ENCODE data around the gene IL12RB2. TPM values are rescaled to one million over a fixed set of nuclear protein-coding genes. Genes with fewer than 3 reads are reported as not detected.

Gene IL12RB2
- total and polyA plus RNA-seq, 2 donors (not counting 1 experiment from before 2014, with no cell fraction given): 0.67 TPM; not detected in 1

GRCh38 chr1:67383999-67384638, 76.4 kb downstream of the IL12RB2 start:
- WGBS (ENCODE audit: insufficient coverage): 100% methylated on average over 1 of the region's 2 CpGs
- Histone ChIP-seq H3K4me2 (replicated peaks; ENCODE audit: low read depth, low read length, poor library complexity, severe bottlenecking) (no peak overlapping the region), H2AFZ (ENCODE audit: insufficient read depth, low read depth, low read length, poor library complexity, severe bottlenecking) (no peak overlapping the region), H3K27ac (ENCODE audit: low read length in 2 of 2) (no peak overlapping the region), H3K79me2 (ENCODE audit: control insufficient read depth, insufficient read depth, low read length) (no peaks in the 10 kb centered on the region), H3K36me3 (replicated peaks in 1 of 2; ENCODE audit: control extremely low read depth in 1 of 2, control insufficient read depth in 1 of 2, extremely low read depth in 1 of 2, insufficient read depth in 2 of 2, low read length in 1 of 2) (no peaks in the 10 kb centered on the region), H3K4me1 (ENCODE audit: control insufficient read depth in 2 of 2, insufficient read depth in 2 of 2, low read length in 2 of 2) (no peaks in the 10 kb centered on the region), H3K27me3 (replicated peaks in 1 of 4; ENCODE audit: control extremely low read depth in 1 of 4, control insufficient read depth in 3 of 4, insufficient read depth in 4 of 4, low read length in 3 of 4) (no peaks in the 10 kb centered on the region), H3K4me3 (ENCODE audit: control extremely low read depth in 1 of 5, extremely low read depth in 1 of 5, insufficient read depth in 1 of 5, low read depth in 2 of 5, low read length in 4 of 5) (no peak overlapping the region), H3K9me3 (ENCODE audit: control extremely low read depth in 1 of 3, control insufficient read depth in 2 of 3, insufficient read depth in 1 of 3, low read length in 2 of 3) (peaks cover 2 to 22% (median 10%) of the 10 kb centered on the region in 3 donors), H3K9ac (ENCODE audit: low read length) (no peak overlapping the region), H4K20me1 (ENCODE audit: control insufficient read depth, insufficient read depth, low read length, poor library complexity, severe bottlenecking) (no peaks in the 10 kb centered on the region)
- Mint-ChIP-seq H3K9me3 (ENCODE audit: insufficient read depth) (peaks cover 28% of the 10 kb centered on the region), H3K4me1 (no peaks in the 10 kb centered on the region), H3K27me3 (no peaks in the 10 kb centered on the region), H3K27ac (no peak overlapping the region), H3K4me3 (no peak overlapping the region)
- DNase-seq (no peak), ATAC-seq (ENCODE audit: low read depth) (no peak)
- CTCF ChIA-PET: no interaction called here
- intact Hi-C loops (cut with micrococcal nuclease): no loop called here
- POLR2A ChIA-PET: no interaction called here
- no peak for TF ChIP-seq EZH2 (IDR thresholded peaks at IDR 0.05; ENCODE audit: borderline replicate concordance, insufficient read depth, low read depth, low read length, poor library complexity, severe bottlenecking)
- TF ChIP-seq CTCF (IDR thresholded peaks at IDR 0.05): no peak

GRCh38 chr1:67390041-67390887, 82.6 kb downstream of the IL12RB2 start:
- Mint-ChIP-seq H3K27me3 (no peaks in the 10 kb centered on the region), H3K27ac (no peak overlapping the region), H3K4me1 (no peaks in the 10 kb centered on the region), H3K4me3 (no peak overlapping the region), H3K9me3 (ENCODE audit: insufficient read depth) (peaks cover 2% of the 10 kb centered on the region)
- Histone ChIP-seq H4K20me1 (ENCODE audit: control insufficient read depth, insufficient read depth, low read length, poor library complexity, severe bottlenecking) (no peaks in the 10 kb centered on the region), H3K9me3 (ENCODE audit: control extremely low read depth in 1 of 3, control insufficient read depth in 2 of 3, insufficient read depth in 1 of 3, low read length in 2 of 3) (peaks cover 0 to 3% (median 0%) of the 10 kb centered on the region in 3 donors), H3K9ac (ENCODE audit: low read length) (no peak overlapping the region), H3K79me2 (ENCODE audit: control insufficient read depth, insufficient read depth, low read length) (no peaks in the 10 kb centered on the region), H2AFZ (ENCODE audit: insufficient read depth, low read depth, low read length, poor library complexity, severe bottlenecking) (no peak overlapping the region), H3K4me1 (ENCODE audit: control insufficient read depth in 2 of 2, insufficient read depth in 2 of 2, low read length in 2 of 2) (no peaks in the 10 kb centered on the region), H3K4me2 (replicated peaks; ENCODE audit: low read depth, low read length, poor library complexity, severe bottlenecking) (no peak overlapping the region), H3K4me3 (ENCODE audit: control extremely low read depth in 1 of 5, extremely low read depth in 1 of 5, insufficient read depth in 1 of 5, low read depth in 2 of 5, low read length in 4 of 5) (no peak overlapping the region), H3K27me3 (replicated peaks in 1 of 4; ENCODE audit: control extremely low read depth in 1 of 4, control insufficient read depth in 3 of 4, insufficient read depth in 4 of 4, low read length in 3 of 4) (no peaks in the 10 kb centered on the region), H3K27ac (ENCODE audit: low read length in 2 of 2) (no peak overlapping the region), H3K36me3 (replicated peaks in 1 of 2; ENCODE audit: control extremely low read depth in 1 of 2, control insufficient read depth in 1 of 2, extremely low read depth in 1 of 2, insufficient read depth in 2 of 2, low read length in 1 of 2) (no peaks in the 10 kb centered on the region)
- ChIA-PET POLR2A (no interaction called here), CTCF (no interaction called here)
- DNase-seq (no peak), ATAC-seq (ENCODE audit: low read depth) (no peak)
- WGBS (ENCODE audit: insufficient coverage): 100% methylated on average over 1 of the region's 3 CpGs
- intact Hi-C loops (cut with micrococcal nuclease): no loop called here
- TF ChIP-seq CTCF (IDR thresholded peaks at IDR 0.05): no peak
- no peak for TF ChIP-seq EZH2 (IDR thresholded peaks at IDR 0.05; ENCODE audit: borderline replicate concordance, insufficient read depth, low read depth, low read length, poor library complexity, severe bottlenecking)
